ENCODE results near the gene TRABD2B. TPM values are rescaled to one million over a fixed set of nuclear protein-coding genes. Genes with fewer than 3 reads are reported as not detected.

TRABD2B gene
- total RNA-seq, 1 experiment from 2014 or later: 0.05 TPM

- intact Hi-C loops (cut with micrococcal nuclease): no loop called here
- RAD21 ChIA-PET (ENCODE audit: low non-redundant PET in 1 of 2, low total read pairs in 2 of 2, uncharacterized antibody in 2 of 2, unreplicated experiment in 2 of 2): no interaction called here
- Histone ChIP-seq H3K36me3 (ENCODE audit: control insufficient read depth in 1 of 2, insufficient read depth in 2 of 2, low read length in 2 of 2) (no peaks in the 10 kb centered on the region), H3K27ac (ENCODE audit: low read depth, low read length) (no peak overlapping the region), H4K20me1 (ENCODE audit: insufficient read depth) (no peaks in the 10 kb centered on the region), H3K4me3 (replicated peaks in 1 of 2; ENCODE audit: low read depth in 1 of 2, low read length in 2 of 2) (no peak overlapping the region), H3K27me3 (ENCODE audit: insufficient read depth, low read length) (peaks cover 3% of the 10 kb centered on the region), H2AFZ (ENCODE audit: low read depth, low read length, poor library complexity, severe bottlenecking) (no peak overlapping the region), H3K4me1 (ENCODE audit: control insufficient read depth in 1 of 2, insufficient read depth in 2 of 2, low read length in 2 of 2) (no peaks in the 10 kb centered on the region), H3K9me3 (ENCODE audit: control insufficient read depth in 1 of 2, insufficient read depth in 1 of 2, low read depth in 1 of 2, low read length in 2 of 2) (no peaks in the 10 kb centered on the region), H3K9ac (ENCODE audit: low read length) (no peak overlapping the region), H3K4me2 (ENCODE audit: low read length) (no peak overlapping the region), H3K9me2 (ENCODE audit: insufficient read depth) (no peaks in the 10 kb centered on the region), H3K79me2 (ENCODE audit: insufficient read depth, low read length) (no peaks in the 10 kb centered on the region)
- DNase-seq (ENCODE audit: low read depth, low spot score) (no peak), ATAC-seq (no peak)
- BruUV-seq (replicated peaks): no TSS peak
- POLR2A ChIA-PET: no interaction called here
- TF ChIP-seq SIN3A (IDR thresholded peaks at IDR 0.05; ENCODE audit: low read depth): no peak
- no peak for TF ChIP-seq RAD21 (IDR thresholded peaks at IDR 0.05; ENCODE audit: low read depth)
- TF ChIP-seq EGR1 (IDR thresholded peaks at IDR 0.05; ENCODE audit: low read depth): no peak
- TF ChIP-seq ZNF274 (IDR thresholded peaks at IDR 0.05; ENCODE audit: low read depth, low read length): no peak
- TF ChIP-seq, protein P1, sequence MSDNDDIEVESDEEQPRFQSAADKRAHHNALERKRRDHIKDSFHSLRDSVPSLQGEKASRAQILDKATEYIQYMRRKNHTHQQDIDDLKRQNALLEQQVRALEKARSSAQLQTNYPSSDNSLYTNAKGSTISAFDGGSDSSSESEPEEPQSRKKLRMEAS (IDR thresholded peaks at IDR 0.05): no peak
- TF ChIP-seq ZBTB33 (IDR thresholded peaks at IDR 0.05; ENCODE audit: extremely low read depth, insufficient replicate concordance, low read length): no peak
- TF ChIP-seq CEBPB (IDR thresholded peaks at IDR 0.05; ENCODE audit: low read depth): no peak
- no peak for TF ChIP-seq POLR2A (IDR thresholded peaks at IDR 0.05; ENCODE audit: borderline replicate concordance, extremely low read depth, insufficient read depth, insufficient read length)
- TF ChIP-seq ZFX (IDR thresholded peaks at IDR 0.05): no peak
- TF ChIP-seq, protein P2, sequence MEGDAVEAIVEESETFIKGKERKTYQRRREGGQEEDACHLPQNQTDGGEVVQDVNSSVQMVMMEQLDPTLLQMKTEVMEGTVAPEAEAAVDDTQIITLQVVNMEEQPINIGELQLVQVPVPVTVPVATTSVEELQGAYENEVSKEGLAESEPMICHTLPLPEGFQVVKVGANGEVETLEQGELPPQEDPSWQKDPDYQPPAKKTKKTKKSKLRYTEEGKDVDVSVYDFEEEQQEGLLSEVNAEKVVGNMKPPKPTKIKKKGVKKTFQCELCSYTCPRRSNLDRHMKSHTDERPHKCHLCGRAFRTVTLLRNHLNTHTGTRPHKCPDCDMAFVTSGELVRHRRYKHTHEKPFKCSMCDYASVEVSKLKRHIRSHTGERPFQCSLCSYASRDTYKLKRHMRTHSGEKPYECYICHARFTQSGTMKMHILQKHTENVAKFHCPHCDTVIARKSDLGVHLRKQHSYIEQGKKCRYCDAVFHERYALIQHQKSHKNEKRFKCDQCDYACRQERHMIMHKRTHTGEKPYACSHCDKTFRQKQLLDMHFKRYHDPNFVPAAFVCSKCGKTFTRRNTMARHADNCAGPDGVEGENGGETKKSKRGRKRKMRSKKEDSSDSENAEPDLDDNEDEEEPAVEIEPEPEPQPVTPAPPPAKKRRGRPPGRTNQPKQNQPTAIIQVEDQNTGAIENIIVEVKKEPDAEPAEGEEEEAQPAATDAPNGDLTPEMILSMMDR (IDR thresholded peaks at IDR 0.05 in 2 of 3, conservative IDR thresholded peaks at IDR 0.05 in 1 of 3; ENCODE audit: borderline replicate concordance in 1 of 3, insufficient read depth in 1 of 3, low read depth in 2 of 3, low read length in 2 of 3): no peak
- no peak for TF ChIP-seq REST (IDR thresholded peaks at IDR 0.05; ENCODE audit: low read depth)
- no peak for TF ChIP-seq TCF7L2 (IDR thresholded peaks at IDR 0.05; ENCODE audit: borderline replicate concordance, extremely low read depth, insufficient read depth, insufficient read length)
- TF ChIP-seq ELF1 (IDR thresholded peaks at IDR 0.05; ENCODE audit: borderline replicate concordance, low read depth): no peak
- TF ChIP-seq YY1 (IDR thresholded peaks at IDR 0.05; ENCODE audit: extremely low read depth, insufficient replicate concordance, low read depth, low read length): no peak
- TF ChIP-seq JUND (IDR thresholded peaks at IDR 0.05): no peak
- no peak for TF ChIP-seq SRF (IDR thresholded peaks at IDR 0.05; ENCODE audit: low read depth)
- CTCF ChIA-PET: interaction anchor here (4.8 kb wide), 1 partner anchor 8 kb away, joined by 18 read pairs; the partner anchor contains the start of gene TRABD2B
These were observed 9.1 kb upstream of the TRABD2B start for GRCh38 chr1:48006264-48006663.

Measured in HCT116 (cell line).